OCI-LY1 (cell line): ENCODE measurements around the gene AKT3.

ENCODE experiments used
- CTCF ChIP-seq: fragments of 200-600 bp; sonication (generic), shearing (Covaris generic); IDR thresholded peaks from 2 replicates; pipeline ENCODE4 v1.5.1; 2017; ENCODE audit warnings: mild to moderate bottlenecking, antibody characterized with exemption, low read length, moderate library complexity, mixed read lengths
- EZH2 ChIP-seq: fragments of 200-600 bp; sonication (generic), shearing (Covaris generic); IDR thresholded peaks from 2 replicates; pipeline ENCODE4 v1.8.0; 2017; ENCODE audit warnings: borderline replicate concordance, mixed run types, mild to moderate bottlenecking, antibody characterized with exemption, low read length, moderate library complexity, mixed read lengths

- TF ChIP-seq CTCF: no peak
- no peak for TF ChIP-seq EZH2
Measured at GRCh38 chr1:243855616-243856318, 5.7 kb upstream of the AKT3 start.
